ENCODE measurements around the gene PSAP.

Gene PSAP

GRCh38 chr10:71824333-71824732 lies 26.7 kb downstream of the PSAP start:
- DNase-seq = no peak

DNA sequence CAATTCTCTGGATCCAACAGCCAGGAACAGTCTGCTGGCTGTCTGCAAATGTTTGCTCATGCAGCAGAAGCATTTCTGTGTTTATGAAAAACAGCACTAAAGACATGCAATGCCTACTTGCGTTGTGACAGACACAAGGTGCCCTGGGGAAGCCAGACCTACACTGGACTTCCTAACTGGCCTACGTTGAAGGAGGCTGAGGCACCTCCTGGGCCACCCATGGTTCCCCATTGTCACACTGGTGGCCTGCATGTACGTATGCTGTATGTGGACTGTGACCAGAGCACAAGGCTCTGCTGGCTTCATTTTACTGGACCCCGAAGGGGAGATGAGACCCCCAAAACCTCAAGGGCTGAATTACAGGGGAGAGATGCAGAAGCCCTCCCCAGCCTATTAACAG lies 27.7 kb downstream of the PSAP start:
- no peak for DNase-seq

DNA sequence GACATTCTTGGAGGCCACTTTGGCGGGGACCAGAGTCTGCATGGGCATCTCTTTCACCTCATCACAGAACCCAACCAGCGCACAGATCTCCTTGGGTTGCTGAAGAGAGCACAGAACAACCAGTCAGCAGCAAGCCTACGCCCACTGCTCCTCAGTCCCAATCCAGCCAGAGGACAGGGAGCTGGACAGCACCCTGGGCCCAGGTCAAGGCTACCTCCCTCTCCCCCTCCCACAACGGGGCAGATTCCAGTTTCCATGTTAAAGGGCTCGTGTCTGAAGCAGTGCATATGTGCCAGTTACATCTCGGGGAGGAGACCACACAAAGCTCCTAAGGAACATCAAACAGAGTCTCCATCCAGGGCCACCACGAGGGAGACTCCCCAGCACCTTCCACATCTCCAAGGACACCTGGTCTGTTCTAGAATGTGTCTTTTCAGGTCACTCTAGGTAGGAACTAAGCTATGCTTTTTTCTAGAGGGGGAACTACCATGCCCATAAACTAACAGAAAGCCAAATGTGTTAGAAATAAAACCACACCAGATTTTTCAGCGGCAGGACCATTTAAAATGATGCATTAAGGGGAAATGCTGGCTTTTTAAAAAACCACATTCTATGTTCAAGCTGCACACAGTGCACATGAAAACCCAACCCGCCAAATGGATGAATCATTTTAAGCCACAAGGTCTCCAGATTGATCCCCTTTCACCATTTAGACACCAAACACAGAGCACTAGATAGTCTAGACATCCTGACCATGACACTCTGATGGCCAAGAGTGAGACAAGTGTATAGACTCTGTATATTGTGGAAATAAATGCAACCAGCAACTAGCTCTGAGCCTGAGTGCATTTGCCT lies 28.9 kb downstream of the PSAP start:
- DNase-seq = no peak

DNA sequence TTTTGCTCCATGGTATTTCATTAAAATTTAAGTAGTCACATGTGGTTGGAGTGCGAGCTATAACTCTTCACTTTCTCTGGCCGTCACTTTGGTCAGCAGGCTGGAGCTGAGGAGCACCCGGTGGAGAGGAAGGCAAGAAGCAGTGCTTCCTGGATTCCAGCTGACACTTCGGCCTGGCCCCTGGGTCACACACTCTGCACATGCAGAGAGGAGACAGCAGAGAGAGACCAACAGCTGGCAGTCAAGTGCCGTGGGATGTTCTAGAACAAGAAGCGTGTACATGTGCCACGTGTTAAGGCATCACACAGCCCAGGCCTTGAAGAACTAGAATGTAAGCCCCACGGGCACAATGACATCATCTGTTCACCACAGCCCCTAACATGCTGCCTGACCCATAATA lies 30.1 kb downstream of the PSAP start:
- no peak for DNase-seq

DNA sequence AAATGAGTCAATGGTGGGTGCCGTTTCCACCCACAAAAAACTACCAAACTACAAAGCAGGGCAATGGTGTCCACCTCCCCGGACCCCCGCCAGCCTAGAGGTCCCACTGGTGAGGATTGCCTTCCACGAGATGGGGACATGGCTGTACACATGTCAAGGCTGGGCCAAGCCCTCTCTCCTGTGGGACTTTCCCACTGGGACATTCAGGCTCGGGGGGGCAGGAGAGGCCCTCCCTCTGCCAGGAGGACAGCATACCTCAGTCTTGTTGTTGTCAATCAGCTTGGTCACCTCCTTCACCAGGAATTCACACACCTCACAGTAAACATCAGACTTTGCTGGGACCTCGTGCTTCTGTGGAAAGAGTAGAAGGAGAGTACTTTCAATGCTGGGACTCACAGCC lies 31.1 kb downstream of the PSAP start:
- no peak for DNase-seq

DNA sequence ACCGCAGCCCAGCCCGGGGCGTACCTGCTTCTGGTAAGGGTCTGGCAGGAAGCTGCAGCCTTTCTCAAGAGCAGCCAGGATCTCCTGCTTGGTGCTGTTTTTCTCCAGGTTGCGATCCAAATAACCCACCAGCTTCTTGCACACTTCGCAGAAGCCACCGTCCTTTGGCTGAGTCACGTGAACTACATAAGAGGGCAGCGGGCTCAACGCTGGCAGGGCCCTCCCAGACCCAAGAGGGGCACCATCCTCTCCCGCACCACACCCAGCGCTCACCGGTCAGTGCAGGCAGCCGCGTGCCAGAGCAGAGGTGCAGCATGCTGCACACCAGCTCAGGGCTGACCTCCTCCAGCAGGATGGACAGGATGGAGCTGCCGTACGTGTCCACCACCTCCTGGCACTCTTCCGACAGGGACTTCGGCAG lies 31.6 kb downstream of the PSAP start:
- no peak for DNase-seq

- no peak for DNase-seq
These were observed 32.3 kb downstream of the PSAP start for GRCh38 chr10:71818674-71819260.

DNA sequence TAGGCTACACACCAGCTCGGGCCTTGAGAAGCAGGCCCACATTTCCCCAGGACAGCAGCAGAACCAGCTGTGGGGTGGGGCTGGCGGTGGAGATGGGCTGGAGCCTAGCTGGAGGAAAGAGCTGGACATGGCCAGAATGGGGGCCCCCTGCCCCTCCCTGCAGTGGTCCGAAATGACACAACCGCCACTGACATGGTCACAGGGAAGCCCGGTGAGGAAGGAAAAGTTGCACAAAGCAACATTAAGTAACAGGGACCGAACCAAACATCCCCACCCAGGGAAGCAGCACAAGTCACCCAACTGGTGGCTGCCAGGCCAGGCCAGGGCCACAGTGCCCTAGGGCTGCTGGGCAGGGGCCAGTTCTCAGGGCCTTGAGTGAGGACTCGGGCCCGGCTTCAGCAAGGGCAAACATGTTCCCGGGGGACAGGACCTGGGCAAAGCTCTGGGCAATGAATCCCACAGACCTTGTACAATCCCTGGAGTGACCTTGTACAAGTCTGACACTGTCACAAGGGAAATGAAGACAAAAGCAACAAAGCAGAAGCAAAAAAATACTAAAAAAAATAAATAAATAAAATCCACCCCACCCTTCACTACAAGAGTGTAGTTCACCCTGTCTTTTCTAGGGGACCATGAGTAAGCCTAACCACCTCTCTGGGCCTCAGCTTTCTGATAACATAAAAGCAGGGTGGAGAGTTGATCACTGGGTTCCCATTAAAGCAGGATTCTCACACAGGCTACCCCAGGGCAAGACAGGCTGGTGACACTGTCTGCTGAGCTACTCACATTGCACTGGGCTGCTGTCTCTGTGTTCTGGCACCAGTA lies 33.0 kb downstream of the PSAP start:
- no peak for DNase-seq

DNA sequence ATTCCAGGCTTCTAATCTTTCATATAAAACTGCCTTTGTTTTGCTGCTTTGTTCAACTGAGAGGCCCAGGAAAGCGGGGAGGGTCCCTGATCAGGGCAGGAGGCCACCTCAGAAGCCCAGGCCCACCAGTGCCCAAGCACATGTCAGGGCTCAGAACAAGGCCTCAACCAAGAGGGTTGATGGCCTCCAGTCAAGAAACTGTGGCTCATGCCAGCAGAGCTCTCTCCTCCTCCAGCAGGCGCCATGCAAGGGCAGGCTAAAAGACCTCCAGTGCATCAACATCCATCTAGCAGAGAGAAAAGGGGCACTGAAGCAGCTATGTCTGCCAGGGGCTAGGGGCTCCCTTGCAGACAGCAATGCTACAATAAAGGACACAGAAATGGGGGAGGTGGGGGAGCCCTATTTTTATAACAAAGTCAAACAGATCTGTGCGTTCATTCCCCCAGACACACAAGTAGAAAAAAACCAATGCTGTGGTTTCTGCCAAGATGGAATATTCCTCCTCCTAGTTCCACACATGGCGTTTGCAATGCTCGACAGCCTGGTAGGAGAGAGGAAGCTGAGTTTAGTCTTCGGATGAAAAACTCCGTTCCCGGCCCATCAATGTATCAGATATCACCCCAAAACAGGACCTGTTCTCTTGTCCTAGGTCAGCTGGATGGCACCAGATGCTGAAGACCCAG lies 34.0 kb downstream of the PSAP start:
- DNase-seq = no peak

DNA sequence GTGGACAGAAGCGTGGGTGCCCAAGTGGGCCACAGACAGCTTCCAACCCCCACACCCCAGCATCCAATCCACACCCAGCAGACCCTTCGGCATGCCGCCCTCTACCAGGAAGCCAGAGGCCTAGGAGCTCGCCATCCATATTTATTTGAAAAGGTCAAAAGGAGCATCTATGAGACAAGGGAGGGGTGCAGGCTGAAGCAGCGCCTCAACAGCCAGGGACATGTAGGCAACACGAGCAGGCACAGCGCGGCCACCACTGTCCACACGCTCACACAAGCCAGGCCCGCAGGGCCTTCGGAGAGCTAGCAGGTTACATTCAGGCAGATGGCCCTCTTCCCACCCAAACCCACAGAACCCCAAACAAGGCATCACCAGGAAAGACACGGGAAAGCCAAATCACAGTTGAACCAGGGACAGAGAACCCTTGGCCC lies 34.6 kb downstream of the PSAP start:
- no peak for DNase-seq

- no peak for DNase-seq
These were observed 35.4 kb downstream of the PSAP start for GRCh38 chr10:71815515-71816130.

GRCh38 chr10:71814922-71815411 lies 36.1 kb downstream of the PSAP start:
- no peak for DNase-seq

- DNase-seq = no peak
These were observed 38.0 kb downstream of the PSAP start for GRCh38 chr10:71812913-71813590.

- peak; percentile 60 for DNase-seq
These were observed 38.8 kb downstream of the PSAP start for GRCh38 chr10:71812016-71812912.

DNA sequence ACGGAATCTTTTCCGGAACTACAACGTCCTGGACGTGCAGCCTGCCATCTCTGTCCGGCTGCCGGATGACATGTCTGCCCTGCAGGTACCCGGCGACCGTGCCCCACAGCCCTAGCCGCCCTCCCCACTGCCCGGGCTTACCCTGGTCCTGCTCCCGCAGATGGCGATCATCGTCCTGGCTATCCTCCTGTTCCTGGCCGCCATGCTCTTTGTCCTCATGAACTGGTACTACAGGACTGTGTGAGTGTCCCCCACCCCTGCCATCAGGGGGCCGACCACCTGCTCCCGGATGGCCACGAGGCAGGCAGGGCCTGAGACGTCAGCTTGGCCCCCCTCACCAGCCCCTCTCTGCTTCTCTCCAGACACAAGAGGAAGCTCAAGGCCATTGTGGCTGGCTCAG lies 39.7 kb downstream of the PSAP start:
- no peak for DNase-seq

DNA sequence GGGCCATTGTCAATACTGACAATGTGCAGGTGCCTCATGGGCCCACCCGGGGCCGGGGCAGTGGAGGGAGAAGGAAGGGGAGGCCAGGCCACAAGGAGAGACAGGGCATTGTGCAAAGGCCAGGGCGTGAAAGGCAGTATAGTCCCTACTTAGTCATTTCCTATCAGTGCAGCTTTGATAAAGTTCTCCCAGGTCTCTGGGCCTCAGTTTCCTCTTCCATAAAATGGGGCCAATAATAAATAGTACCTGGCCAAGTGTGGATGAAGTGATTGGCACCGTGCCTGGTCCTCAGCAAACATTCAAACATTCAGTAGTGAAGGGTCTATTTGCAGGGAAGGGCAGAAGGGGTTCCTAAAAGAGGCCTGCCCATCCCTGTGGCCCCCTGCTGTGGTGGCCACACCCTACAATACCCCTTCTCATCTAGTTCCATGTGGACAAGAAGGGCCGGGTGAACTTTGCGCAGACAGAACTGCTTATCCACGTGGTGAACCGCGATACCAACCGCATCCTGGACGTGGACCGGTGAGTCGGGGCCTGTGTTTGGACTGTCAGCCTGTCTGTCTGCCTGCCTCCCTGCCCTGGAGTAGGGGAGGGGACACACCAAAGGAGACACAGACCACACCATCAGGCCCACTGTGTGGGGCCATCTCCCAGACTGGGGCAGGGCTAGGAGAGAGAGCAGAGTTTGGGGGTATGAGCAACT lies 40.9 kb downstream of the PSAP start:
- DNase-seq = no peak

DNA sequence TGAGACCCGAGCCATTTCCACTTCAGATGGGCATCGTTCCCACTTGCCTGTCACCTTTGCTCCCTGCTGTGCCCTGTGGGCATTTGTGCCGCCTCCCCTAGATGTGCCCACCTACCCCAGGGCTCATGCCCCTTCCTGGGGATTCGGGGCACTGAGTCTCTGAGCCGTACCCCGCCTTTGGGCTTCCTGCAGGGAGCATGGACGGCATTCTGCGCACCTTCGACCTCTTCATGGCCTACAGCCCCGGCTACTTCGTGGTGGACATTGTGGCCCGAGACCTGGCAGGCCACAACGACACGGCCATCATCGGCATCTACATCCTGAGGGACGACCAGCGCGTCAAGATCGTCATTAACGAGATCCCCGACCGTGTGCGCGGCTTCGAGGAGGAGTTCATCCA lies 41.4 kb downstream of the PSAP start:
- DNase-seq = no peak

- DNase-seq = no peak
These were observed 43.2 kb downstream of the PSAP start for GRCh38 chr10:71807557-71808510.

Data from retina (tissue), 1 donor.